Activated T-cell treated with anti-CD3 and anti-CD28 coated beads, Interleukin-2, amount 50 U/mL, for 24 hours (primary cell): ENCODE measurements around the gene PCDH10.
A peak's percentile ranks its signal among the peaks of the same experiment; 100 is the strongest.

Experiments used
- DNase-seq: peaks from one replicate; pipeline ENCODE4 v3.0.0-alpha.2; 2020
- H3K27ac Mint-ChIP-seq: 2 replicates; pipeline ENCODE4 v1.8.0; 2020; ENCODE audit warnings: mild to moderate bottlenecking, mixed read lengths
- H3K27me3 Mint-ChIP-seq: 2 replicates; pipeline ENCODE4 v1.8.0; 2020; ENCODE audit warnings: mixed read lengths
- H3K36me3 Mint-ChIP-seq: 2 replicates; pipeline ENCODE4 v1.8.0; 2020; ENCODE audit warnings: low read depth, mixed read lengths
- H3K4me1 Mint-ChIP-seq: 2 replicates; pipeline ENCODE4 v1.8.0; 2020; ENCODE audit warnings: low read depth, mixed read lengths
- H3K4me3 Mint-ChIP-seq: 2 replicates; pipeline ENCODE4 v1.8.0; 2020; ENCODE audit warnings: mild to moderate bottlenecking, moderate library complexity, mixed read lengths
- H3K9me3 Mint-ChIP-seq: 2 replicates; pipeline ENCODE4 v1.8.0; 2020; ENCODE audit warnings: mixed read lengths

PCDH10 gene

DNA sequence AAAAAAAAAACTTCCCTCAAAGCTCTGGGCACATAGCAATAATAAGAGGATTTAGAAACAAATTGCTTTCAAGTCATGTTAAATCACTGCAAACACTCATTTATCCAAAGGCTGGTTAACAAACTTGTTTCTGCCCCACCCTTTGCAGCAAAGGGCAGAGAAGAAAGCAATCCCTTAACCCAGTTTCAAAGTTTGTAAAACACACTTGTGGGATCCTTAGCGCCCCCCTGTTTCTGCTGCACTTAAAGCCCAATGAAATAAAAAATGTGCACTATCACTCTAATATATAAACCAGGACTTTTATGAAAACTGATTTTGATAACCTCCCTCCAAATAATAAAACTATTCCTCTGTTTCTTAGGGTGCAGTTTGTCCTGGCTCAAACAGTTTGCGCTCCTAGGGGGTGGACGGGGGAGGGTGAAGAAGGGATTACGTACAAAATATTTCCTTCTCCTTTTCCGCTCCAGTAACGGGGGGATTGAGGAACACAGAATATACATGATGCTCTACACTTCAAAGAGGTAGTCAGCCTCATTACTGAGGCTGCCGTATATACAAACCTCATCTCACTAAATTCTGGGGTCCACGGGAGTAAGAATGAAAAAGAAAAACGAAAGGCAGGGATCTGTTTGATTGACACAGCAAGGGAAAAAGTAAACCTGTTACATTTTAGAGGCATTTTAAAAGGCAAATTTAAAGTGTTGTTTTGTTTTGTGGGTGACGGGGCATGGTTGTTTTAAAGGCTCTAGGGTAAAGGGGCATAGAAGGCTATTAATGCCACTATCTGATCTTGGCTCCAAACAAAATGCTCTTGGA is 3.1 kb upstream of the PCDH10 start:
- H3K27me3 Mint-ChIP-seq, result peaks cover 61% of the 10 kb centered on the region
- no peaks in the 10 kb centered on the region for H3K9me3 Mint-ChIP-seq
- peaks cover 19% of the 10 kb centered on the region for H3K4me1 Mint-ChIP-seq
- no peak overlapping the region for H3K4me3 Mint-ChIP-seq
- H3K36me3 Mint-ChIP-seq, result no peaks in the 10 kb centered on the region
- no peak for DNase-seq
- no peak overlapping the region for H3K27ac Mint-ChIP-seq

- H3K27ac Mint-ChIP-seq, result no peak overlapping the region
- DNase-seq, result no peak
- H3K4me3 Mint-ChIP-seq, result no peak overlapping the region
- no peaks in the 10 kb centered on the region for H3K9me3 Mint-ChIP-seq
- H3K36me3 Mint-ChIP-seq, result no peaks in the 10 kb centered on the region
- peaks cover 19% of the 10 kb centered on the region for H3K4me1 Mint-ChIP-seq
- peaks cover 69% of the 10 kb centered on the region for H3K27me3 Mint-ChIP-seq
Measured at GRCh38 chr4:133146574-133147241, 2.4 kb upstream of the PCDH10 start.

- no peaks in the 10 kb centered on the region for H3K9me3 Mint-ChIP-seq
- H3K27ac Mint-ChIP-seq, result no peak overlapping the region
- DNase-seq, result no peak
- no peak overlapping the region for H3K4me3 Mint-ChIP-seq
- H3K4me1 Mint-ChIP-seq, result peaks cover 19% of the 10 kb centered on the region
- H3K36me3 Mint-ChIP-seq, result no peaks in the 10 kb centered on the region
- peaks cover 74% of the 10 kb centered on the region for H3K27me3 Mint-ChIP-seq
Measured at GRCh38 chr4:133147286-133147821, 1.7 kb upstream of the PCDH10 start.

DNA sequence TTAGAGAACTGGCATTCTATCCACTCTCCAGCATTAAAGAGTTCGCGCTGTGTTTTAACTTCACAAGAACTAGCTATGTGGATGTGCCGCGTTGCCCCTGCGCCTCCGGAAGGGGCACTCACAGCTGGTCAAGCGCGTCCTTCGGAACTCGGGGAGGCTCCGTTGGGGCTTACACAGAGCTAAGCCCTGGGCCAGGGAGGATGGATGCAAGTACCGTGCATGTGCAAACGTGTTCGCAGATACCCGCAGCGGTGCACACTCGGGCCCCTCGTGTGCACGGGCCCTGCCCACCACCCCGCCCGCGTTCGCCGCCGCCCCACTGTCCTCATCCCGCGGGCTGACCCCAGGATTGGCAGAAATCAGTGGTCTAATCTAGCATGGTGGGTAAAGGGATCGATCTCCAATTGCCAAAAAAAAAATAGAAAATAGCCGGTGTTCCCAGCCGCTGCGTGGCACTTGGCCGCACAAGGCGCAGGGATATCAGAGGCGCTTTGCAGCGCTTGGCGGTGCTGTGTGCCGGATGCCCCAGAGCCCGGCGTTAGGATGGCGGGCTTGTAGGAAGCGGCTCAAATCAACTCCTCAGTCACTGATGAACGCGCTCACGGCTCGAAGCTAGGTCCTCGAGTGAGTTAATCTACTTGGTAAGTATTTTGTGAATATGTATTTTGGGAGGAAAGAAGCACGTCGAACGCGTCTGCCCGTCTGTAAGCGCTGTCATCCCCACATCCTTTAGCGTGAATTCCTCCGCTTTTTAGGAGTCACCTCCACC is 989 bp upstream of the PCDH10 start:
- H3K27me3 Mint-ChIP-seq, result peaks cover 81% of the 10 kb centered on the region
- peaks cover 22% of the 10 kb centered on the region for H3K4me1 Mint-ChIP-seq
- H3K9me3 Mint-ChIP-seq, result no peaks in the 10 kb centered on the region
- no peak for DNase-seq
- H3K36me3 Mint-ChIP-seq, result no peaks in the 10 kb centered on the region
- no peak overlapping the region for H3K27ac Mint-ChIP-seq
- H3K4me3 Mint-ChIP-seq, result no peak overlapping the region

- Mint-ChIP-seq H3K4me1 (peaks cover 22% of the 10 kb centered on the region), H3K36me3 (no peaks in the 10 kb centered on the region), H3K27me3 (peaks cover 91% of the 10 kb centered on the region), H3K9me3 (no peaks in the 10 kb centered on the region), H3K27ac (peak overlapping the region; percentile 52), H3K4me3 (peak overlapping the region; percentile 31)
- no peak for DNase-seq
Measured at GRCh38 chr4:133149364-133149695, 236 bp downstream of the PCDH10 start.

DNA sequence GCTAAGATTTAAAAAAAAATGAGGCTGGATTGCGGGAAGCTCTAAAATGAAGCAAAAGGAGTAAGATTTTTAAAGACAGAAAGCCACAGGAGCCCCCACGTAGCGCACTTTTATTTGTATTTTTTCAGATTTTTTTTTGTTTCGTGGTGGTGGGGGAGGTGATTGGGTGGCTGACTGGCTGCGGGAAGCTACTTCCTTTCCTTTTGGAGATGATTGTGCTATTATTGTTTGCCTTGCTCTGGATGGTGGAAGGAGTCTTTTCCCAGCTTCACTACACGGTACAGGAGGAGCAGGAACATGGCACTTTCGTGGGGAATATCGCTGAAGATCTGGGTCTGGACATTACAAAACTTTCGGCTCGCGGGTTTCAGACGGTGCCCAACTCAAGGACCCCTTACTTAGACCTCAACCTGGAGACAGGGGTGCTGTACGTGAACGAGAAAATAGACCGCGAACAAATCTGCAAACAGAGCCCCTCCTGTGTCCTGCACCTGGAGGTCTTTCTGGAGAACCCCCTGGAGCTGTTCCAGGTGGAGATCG is 908 bp downstream of the PCDH10 start:
- H3K27ac Mint-ChIP-seq, result no peak overlapping the region
- no peaks in the 10 kb centered on the region for H3K9me3 Mint-ChIP-seq
- H3K4me3 Mint-ChIP-seq, result no peak overlapping the region
- no peak for DNase-seq
- H3K27me3 Mint-ChIP-seq, result peaks cover 90% of the 10 kb centered on the region
- H3K4me1 Mint-ChIP-seq, result peaks cover 22% of the 10 kb centered on the region
- no peaks in the 10 kb centered on the region for H3K36me3 Mint-ChIP-seq

- DNase-seq, result no peak
- Mint-ChIP-seq H3K27me3 (peaks cover 87% of the 10 kb centered on the region), H3K36me3 (no peaks in the 10 kb centered on the region), H3K4me3 (no peak overlapping the region), H3K27ac (peak overlapping the region; percentile 33), H3K9me3 (no peaks in the 10 kb centered on the region), H3K4me1 (peaks cover 22% of the 10 kb centered on the region)
Measured at GRCh38 chr4:133150486-133151340, 1.6 kb downstream of the PCDH10 start.

- H3K9me3 Mint-ChIP-seq, result no peaks in the 10 kb centered on the region
- H3K27ac Mint-ChIP-seq, result no peak overlapping the region
- no peak overlapping the region for H3K4me3 Mint-ChIP-seq
- DNase-seq, result peak; percentile 24
- peaks cover 81% of the 10 kb centered on the region for H3K27me3 Mint-ChIP-seq
- H3K36me3 Mint-ChIP-seq, result no peaks in the 10 kb centered on the region
- H3K4me1 Mint-ChIP-seq, result peaks cover 22% of the 10 kb centered on the region
Measured at GRCh38 chr4:133151341-133151690, 2.2 kb downstream of the PCDH10 start.

DNA sequence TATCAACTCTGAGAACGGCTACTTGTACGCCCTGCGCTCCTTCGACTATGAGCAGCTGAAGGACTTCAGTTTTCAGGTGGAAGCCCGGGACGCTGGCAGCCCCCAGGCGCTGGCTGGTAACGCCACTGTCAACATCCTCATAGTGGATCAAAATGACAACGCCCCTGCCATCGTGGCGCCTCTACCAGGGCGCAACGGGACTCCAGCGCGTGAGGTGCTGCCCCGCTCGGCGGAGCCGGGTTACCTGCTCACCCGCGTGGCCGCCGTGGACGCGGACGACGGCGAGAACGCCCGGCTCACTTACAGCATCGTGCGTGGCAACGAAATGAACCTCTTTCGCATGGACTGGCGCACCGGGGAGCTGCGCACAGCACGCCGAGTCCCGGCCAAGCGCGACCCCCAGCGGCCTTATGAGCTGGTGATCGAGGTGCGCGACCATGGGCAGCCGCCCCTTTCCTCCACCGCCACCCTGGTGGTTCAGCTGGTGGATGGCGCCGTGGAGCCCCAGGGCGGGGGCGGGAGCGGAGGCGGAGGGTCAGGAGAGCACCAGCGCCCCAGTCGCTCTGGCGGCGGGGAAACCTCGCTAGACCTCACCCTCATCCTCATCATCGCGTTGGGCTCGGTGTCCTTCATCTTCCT is 2.7 kb downstream of the PCDH10 start:
- no peak overlapping the region for H3K27ac Mint-ChIP-seq
- no peak for DNase-seq
- H3K27me3 Mint-ChIP-seq, result peaks cover 78% of the 10 kb centered on the region
- no peak overlapping the region for H3K4me3 Mint-ChIP-seq
- peaks cover 22% of the 10 kb centered on the region for H3K4me1 Mint-ChIP-seq
- no peaks in the 10 kb centered on the region for H3K9me3 Mint-ChIP-seq
- no peaks in the 10 kb centered on the region for H3K36me3 Mint-ChIP-seq

DNA sequence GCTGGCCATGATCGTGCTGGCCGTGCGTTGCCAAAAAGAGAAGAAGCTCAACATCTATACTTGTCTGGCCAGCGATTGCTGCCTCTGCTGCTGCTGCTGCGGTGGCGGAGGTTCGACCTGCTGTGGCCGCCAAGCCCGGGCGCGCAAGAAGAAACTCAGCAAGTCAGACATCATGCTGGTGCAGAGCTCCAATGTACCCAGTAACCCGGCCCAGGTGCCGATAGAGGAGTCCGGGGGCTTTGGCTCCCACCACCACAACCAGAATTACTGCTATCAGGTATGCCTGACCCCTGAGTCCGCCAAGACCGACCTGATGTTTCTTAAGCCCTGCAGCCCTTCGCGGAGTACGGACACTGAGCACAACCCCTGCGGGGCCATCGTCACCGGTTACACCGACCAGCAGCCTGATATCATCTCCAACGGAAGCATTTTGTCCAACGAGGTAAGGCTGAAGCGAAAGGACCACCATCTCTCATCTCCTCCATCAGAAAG is 3.3 kb downstream of the PCDH10 start:
- Mint-ChIP-seq H3K27me3 (peaks cover 72% of the 10 kb centered on the region), H3K4me3 (no peak overlapping the region), H3K9me3 (no peaks in the 10 kb centered on the region), H3K4me1 (peaks cover 20% of the 10 kb centered on the region), H3K27ac (no peak overlapping the region), H3K36me3 (no peaks in the 10 kb centered on the region)
- DNase-seq, result no peak

DNA sequence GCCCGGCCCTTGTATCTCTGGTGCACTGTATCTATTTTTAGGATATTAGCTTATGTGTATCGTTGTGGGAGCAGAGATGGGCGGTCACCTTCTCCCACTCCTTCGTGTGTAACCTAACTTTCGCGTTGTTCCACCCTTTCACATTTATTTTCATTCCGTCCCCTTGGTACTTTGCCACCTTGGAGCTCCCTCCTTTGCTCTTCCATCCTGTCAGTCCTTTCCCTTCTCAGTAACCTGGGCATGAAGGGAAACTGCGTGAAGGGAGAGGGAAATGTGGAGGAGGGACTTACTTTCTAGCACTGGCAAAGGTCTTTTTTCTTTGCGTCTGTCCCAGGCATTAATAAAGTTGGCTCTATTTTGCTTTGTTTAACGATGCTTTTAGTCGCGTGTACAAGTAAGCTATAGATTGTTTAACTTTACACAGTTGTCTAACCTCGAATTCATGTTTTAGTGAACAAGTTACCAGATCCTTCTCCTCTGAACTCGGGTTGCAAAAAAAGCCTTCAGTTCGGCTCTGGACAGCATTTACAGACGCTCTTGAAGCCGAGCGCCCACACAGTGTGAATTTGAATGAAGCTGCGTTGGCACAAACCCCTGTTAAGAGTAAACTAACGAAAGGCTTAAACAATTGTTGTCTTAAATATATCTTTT is 3.9 kb downstream of the PCDH10 start:
- Mint-ChIP-seq H3K4me3 (peak overlapping the region; percentile 10), H3K27ac (no peak overlapping the region), H3K27me3 (peaks cover 67% of the 10 kb centered on the region), H3K4me1 (peaks cover 20% of the 10 kb centered on the region), H3K36me3 (no peaks in the 10 kb centered on the region), H3K9me3 (no peaks in the 10 kb centered on the region)
- DNase-seq, result no peak

DNA sequence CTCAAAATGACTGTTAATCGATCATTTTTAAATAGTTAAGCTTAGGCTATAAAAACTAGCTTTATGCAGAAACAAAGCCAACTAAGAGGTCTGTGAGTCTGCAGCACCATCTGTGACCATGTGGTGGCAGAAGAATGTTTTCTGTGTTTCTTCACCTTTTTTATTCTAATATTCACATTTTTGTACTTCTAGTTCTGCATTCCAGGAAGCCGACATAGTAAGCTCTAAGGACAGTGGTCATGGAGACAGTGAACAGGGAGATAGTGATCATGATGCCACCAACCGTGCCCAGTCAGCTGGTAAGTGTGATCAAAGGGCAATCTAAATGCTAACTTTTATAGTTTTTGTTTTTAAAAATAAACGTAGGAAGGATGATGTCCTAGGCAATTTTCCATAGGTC is 5.6 kb downstream of the PCDH10 start:
- no peak overlapping the region for H3K4me3 Mint-ChIP-seq
- no peaks in the 10 kb centered on the region for H3K36me3 Mint-ChIP-seq
- peaks cover 8% of the 10 kb centered on the region for H3K4me1 Mint-ChIP-seq
- H3K9me3 Mint-ChIP-seq, result no peaks in the 10 kb centered on the region
- peaks cover 49% of the 10 kb centered on the region for H3K27me3 Mint-ChIP-seq
- DNase-seq, result no peak
- no peak overlapping the region for H3K27ac Mint-ChIP-seq

GRCh38 chr4:133156096-133156495 is 7.0 kb downstream of the PCDH10 start:
- peaks cover 3% of the 10 kb centered on the region for H3K4me1 Mint-ChIP-seq
- H3K9me3 Mint-ChIP-seq, result no peaks in the 10 kb centered on the region
- H3K36me3 Mint-ChIP-seq, result no peaks in the 10 kb centered on the region
- no peak overlapping the region for H3K4me3 Mint-ChIP-seq
- no peak overlapping the region for H3K27ac Mint-ChIP-seq
- no peak for DNase-seq
- peaks cover 35% of the 10 kb centered on the region for H3K27me3 Mint-ChIP-seq
